ENCODE data around the gene MYBPC3. TPM values are rescaled to one million over a fixed set of nuclear protein-coding genes. Genes with fewer than 3 reads are reported as not detected.

The MYBPC3 gene
- total and polyA plus RNA-seq, 11 donors, result 425 to 3,074 (median 1,842) TPM

- DNase-seq, result no peak
- H3K36me3 ChIP-seq, result peaks cover 0 to 100% (median 15%) of the 10 kb centered on the region in 9 donors
- intact Hi-C loops (cut with DNase I), result no loop called here
- peak overlapping the region in 8 of 12 donors; percentile 15 to 83 (median 67) for H3K27ac ChIP-seq
- no peak overlapping the region for H3K4me3 ChIP-seq
- TF ChIP-seq POLR2A (IDR thresholded peaks at IDR 0.05) (no peak), CTCF (IDR thresholded peaks at IDR 0.05) (no peak)
- ATAC-seq, result no peak
- H3K27me3 ChIP-seq, result no peaks in the 10 kb centered on the region
- no peaks in the 10 kb centered on the region for H3K9me3 ChIP-seq
- WGBS, 4 donors, result 41 to 46% (median 43%) methylated on average over 21 of the region's 21 CpGs
- peaks cover 0 to 83% (median 39%) of the 10 kb centered on the region in 12 donors for H3K4me1 ChIP-seq
Measured at GRCh38 chr11:47331454-47332302, 20.8 kb downstream of the MYBPC3 start.

- intact Hi-C loops (cut with DNase I), result loop anchor here in 3 of 10 donors (5.0 to 10.0 kb wide), 2 partner anchors 55 to 58 kb away; partner anchors contain the start of gene MADD (in 3 of the 3)
- no peaks in the 10 kb centered on the region for H3K9me3 ChIP-seq
- H3K27me3 ChIP-seq, result no peaks in the 10 kb centered on the region
- peak; percentile 23 to 40 (median 34) for ATAC-seq
- no peak overlapping the region for H3K4me3 ChIP-seq
- WGBS, 4 donors, result 30 to 50% (median 38%) methylated on average over 9 to 16 of the region's 16 CpGs
- H3K27ac ChIP-seq, result peak overlapping the region; percentile 43 to 83 (median 68)
- peaks cover 0 to 100% (median 19%) of the 10 kb centered on the region in 9 donors for H3K36me3 ChIP-seq
- peak in 4 of 5 donors; percentile 48 to 71 (median 54) for DNase-seq
- TF ChIP-seq POLR2A (IDR thresholded peaks at IDR 0.05) (no peak), CTCF (IDR thresholded peaks at IDR 0.05) (peak in 1 of 12 donors; percentile 19)
- peaks cover 0 to 76% (median 39%) of the 10 kb centered on the region in 12 donors for H3K4me1 ChIP-seq
Measured at GRCh38 chr11:47329987-47330931, 22.2 kb downstream of the MYBPC3 start.

- TF ChIP-seq CTCF (IDR thresholded peaks at IDR 0.05) (no peak), POLR2A (IDR thresholded peaks at IDR 0.05) (no peak)
- H3K27me3 ChIP-seq, result no peaks in the 10 kb centered on the region
- peaks cover 0 to 96% (median 20%) of the 10 kb centered on the region in 9 donors for H3K36me3 ChIP-seq
- DNase-seq (peak in 3 of 5 donors; percentile 10 to 36 (median 28)), ATAC-seq (peak in 1 of 4 donors; percentile 2)
- H3K9me3 ChIP-seq, result no peaks in the 10 kb centered on the region
- H3K4me3 ChIP-seq, result no peak overlapping the region
- intact Hi-C loops (cut with DNase I), result loop anchor here in 3 of 10 donors (5.0 to 10.0 kb wide), 2 partner anchors 55 to 57 kb away; partner anchors contain the start of gene MADD (in 3 of the 3)
- H3K27ac ChIP-seq, result peak overlapping the region; percentile 43 to 83 (median 68)
- H3K4me1 ChIP-seq, result peaks cover 0 to 71% (median 37%) of the 10 kb centered on the region in 12 donors
- WGBS, 4 donors, result 26 to 43% (median 35%) methylated on average over 11 to 12 of the region's 12 CpGs
Measured at GRCh38 chr11:47329431-47329986, 23.0 kb downstream of the MYBPC3 start.
